Activated CD8-positive, alpha-beta memory T cell treated with anti-CD3 and anti-CD28 coated beads for 36 hours (primary cell): ENCODE results near the gene CHKA. TPM values are rescaled to one million over a fixed set of nuclear protein-coding genes. Genes with fewer than 3 reads are reported as not detected.

Experiments used
- CTCF ChIA-PET: fragments of 350-600 bp; sonication (Branson Sonifier 250); formaldehyde crosslinking; loops from one replicate; lab custom pipeline; 2021; ENCODE audit warnings: antibody characterized with exemption; lab: Charles Lee
- POLR2A ChIA-PET: fragments of 350-600 bp; sonication (Branson Sonifier 250); formaldehyde crosslinking; loops from one replicate; lab custom pipeline; 2021; ENCODE audit warnings: antibody characterized with exemption; lab: Charles Lee
- total RNA-seq, 2 experiments: library from RNA; stranded (reverse); gene quantifications; one replicate each; pipeline ENCODE4 v1.2.3, GENCODE V29; 2021

Gene CHKA
- total RNA-seq, 2 experiments from 2014 or later = 12.2 to 12.3 TPM

GRCh38 chr11:68026391-68027105, 94.6 kb downstream of the CHKA start:
- CTCF ChIA-PET = no interaction called here
- POLR2A ChIA-PET = no interaction called here

GRCh38 chr11:68025047-68025446, 96.1 kb downstream of the CHKA start:
- CTCF ChIA-PET = no interaction called here
- POLR2A ChIA-PET = no interaction called here

GRCh38 chr11:68024508-68024907, 96.7 kb downstream of the CHKA start:
- POLR2A ChIA-PET = no interaction called here
- CTCF ChIA-PET = interaction anchor here (0.7 kb wide), 1 partner anchor 178 kb away, joined by 4 read pairs; no protein-coding TSS in a partner anchor

GRCh38 chr11:68022531-68022930, 98.7 kb downstream of the CHKA start:
- ChIA-PET POLR2A (no interaction called here), CTCF (interaction anchor here (0.9 kb wide), 1 partner anchor 24 kb away, joined by 3 read pairs; no protein-coding TSS in a partner anchor)

GRCh38 chr11:68021167-68021787, 99.9 kb downstream of the CHKA start:
- ChIA-PET POLR2A (no interaction called here), CTCF (interaction anchor here (0.6 to 0.9 kb wide), 2 partner anchors 13 to 23 kb away, joined by 3 read pairs; no protein-coding TSS in a partner anchor)

GRCh38 chr11:68020575-68020974, 100.6 kb downstream of the CHKA start:
- ChIA-PET CTCF (no interaction called here), POLR2A (no interaction called here)

- CTCF ChIA-PET = no interaction called here
- POLR2A ChIA-PET = no interaction called here
These were observed 101.7 kb downstream of the CHKA start for GRCh38 chr11:68019486-68019885.

GRCh38 chr11:68018730-68019190, 102.4 kb downstream of the CHKA start:
- ChIA-PET POLR2A (no interaction called here), CTCF (no interaction called here)

GRCh38 chr11:68017980-68018729, 103.0 kb downstream of the CHKA start:
- POLR2A ChIA-PET = no interaction called here

GRCh38 chr11:68016904-68017817, 104.0 kb downstream of the CHKA start:
- POLR2A ChIA-PET = no interaction called here
- CTCF ChIA-PET = no interaction called here

More at GRCh38 chr11:68017980-68018729, 103.0 kb downstream of the CHKA start:
- CTCF ChIA-PET = no interaction called here

GRCh38 chr11:68016161-68016903, 104.9 kb downstream of the CHKA start:
- CTCF ChIA-PET = no interaction called here

GRCh38 chr11:68015467-68015866, 105.7 kb downstream of the CHKA start:
- ChIA-PET POLR2A (no interaction called here), CTCF (no interaction called here)

More at GRCh38 chr11:68016161-68016903, 104.9 kb downstream of the CHKA start:
- POLR2A ChIA-PET = no interaction called here

- ChIA-PET CTCF (no interaction called here), POLR2A (no interaction called here)
These were observed 106.2 kb downstream of the CHKA start for GRCh38 chr11:68014947-68015447.

- CTCF ChIA-PET = no interaction called here
These were observed 106.8 kb downstream of the CHKA start for GRCh38 chr11:68014157-68014946.

GRCh38 chr11:68013611-68014156, 107.5 kb downstream of the CHKA start:
- ChIA-PET POLR2A (no interaction called here), CTCF (no interaction called here)

More at GRCh38 chr11:68014157-68014946, 106.8 kb downstream of the CHKA start:
- POLR2A ChIA-PET = no interaction called here

- ChIA-PET CTCF (no interaction called here), POLR2A (no interaction called here)
These were observed 108.2 kb downstream of the CHKA start for GRCh38 chr11:68012843-68013610.
